Keratinocyte (primary cell): ENCODE data around the gene GRIK4.

Experiments
- CTCF ChIP-seq, 3 experiments: IDR thresholded peaks in 1 of 3; conservative IDR thresholded peaks in 1 of 3; optimal IDR thresholded peaks in 1 of 3; 2 replicates in 2 of 3; 3 replicates in 1 of 3; pipeline versions ENCODE3 to v1.5.1; 2011; ENCODE audit warnings: low read length in 3 of 3, mild to moderate bottlenecking in 3 of 3, moderate library complexity in 2 of 3, control low read depth in 1 of 3, inconsistent platforms in 1 of 3; ENCODE audit not compliant: insufficient read depth in 2 of 3; ENCODE audit errors: extremely low read depth in 1 of 3
- EZH2 ChIP-seq: IDR thresholded peaks from one replicate; pipeline ENCODE4 v1.6.1; 2012; ENCODE audit warnings: inconsistent platforms, mild to moderate bottlenecking, low read length, moderate library complexity

DNA sequence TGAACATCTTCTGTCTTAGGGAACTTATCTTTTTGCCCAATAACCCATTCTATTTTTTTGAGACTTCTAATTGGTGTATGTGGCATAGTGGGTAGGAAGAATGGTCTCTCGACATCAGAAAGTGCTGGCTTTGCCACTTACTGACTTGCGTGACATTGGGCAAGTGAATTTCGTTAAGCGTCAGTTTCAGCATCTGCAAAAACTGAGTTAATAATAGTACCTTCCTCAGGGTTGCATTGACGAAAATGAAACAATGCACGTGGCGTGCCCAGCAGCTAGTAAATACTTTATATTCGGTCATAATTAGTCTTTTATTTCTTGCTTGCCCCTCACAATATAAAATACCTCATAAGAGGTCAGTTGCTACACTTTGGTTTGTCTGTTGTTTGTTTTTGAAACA, 12.5 kb upstream of the GRIK4 start:
- TF ChIP-seq CTCF (optimal IDR thresholded peaks at IDR 0.05 in 1 of 3, IDR thresholded peaks at IDR 0.05 in 1 of 3, conservative IDR thresholded peaks at IDR 0.05 in 1 of 3; ENCODE audit: extremely low read depth in 1 of 3, insufficient read depth in 2 of 3, low read length in 3 of 3): no peak
- TF ChIP-seq EZH2: no peak
